HG03558 (cell line): ENCODE measurements around the gene PWWP2B.

Source experiments
- ATAC-seq: cut with Tn5 transposase; IDR thresholded peaks from one replicate; pipeline ENCODE4 v1.9.1; 2021; ENCODE audit warnings: moderate number of reproducible peaks; ENCODE audit not compliant: unreplicated experiment; ENCODE audit errors: extremely low read depth

PWWP2B gene

DNA sequence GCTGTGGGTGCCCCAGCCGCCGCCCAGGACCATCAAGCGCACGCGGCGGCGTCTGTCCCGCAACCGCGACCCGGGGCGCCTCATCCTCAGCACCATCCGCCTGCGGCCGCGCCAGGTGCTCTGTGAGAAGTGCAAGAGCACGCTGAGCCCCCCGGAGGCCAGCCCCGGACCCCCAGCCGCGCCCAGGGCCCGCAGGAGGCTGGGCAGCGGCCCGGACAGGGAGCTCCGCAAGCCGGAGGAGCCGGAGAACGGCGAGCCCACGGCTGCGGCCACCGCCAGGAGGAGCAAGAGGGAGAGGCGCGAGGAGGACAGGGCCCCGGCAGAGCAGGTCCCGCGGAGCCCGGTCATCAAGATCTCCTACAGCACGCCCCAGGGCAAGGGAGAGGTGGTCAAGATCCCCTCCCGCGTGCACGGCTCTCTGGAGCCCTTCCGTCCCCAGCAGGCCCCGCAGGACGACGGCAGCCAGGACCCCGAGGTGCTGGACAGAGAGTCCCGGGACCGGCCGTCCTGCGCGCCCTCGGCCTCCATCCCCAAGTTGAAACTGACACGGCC is 8.0 kb downstream of the PWWP2B start:
- ATAC-seq: no peak

DNA sequence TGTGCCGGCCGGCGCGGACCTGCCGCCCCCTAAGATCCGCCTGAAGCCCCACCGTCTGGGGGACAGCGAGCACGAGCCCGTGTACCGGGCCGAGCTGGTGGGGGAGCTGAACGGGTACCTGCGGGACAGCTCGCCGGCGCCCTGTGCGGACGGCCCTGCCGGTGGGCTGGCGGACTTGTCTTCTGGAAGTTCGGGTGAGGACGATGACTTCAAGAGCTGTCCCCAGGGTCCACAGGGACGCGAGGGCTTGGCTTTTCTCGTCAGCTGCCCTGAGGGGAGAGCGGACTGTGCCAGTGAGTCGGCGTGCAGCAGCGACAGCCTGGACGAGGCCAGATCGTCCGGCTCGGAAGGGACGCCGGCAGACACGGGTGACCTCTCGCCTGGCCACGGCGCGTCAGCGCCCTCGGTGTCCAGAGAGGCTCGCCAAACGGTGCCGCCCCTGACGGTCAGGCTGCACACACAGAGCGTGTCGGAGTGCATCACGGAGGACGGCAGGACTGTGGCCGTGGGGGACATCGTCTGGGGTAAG is 8.5 kb downstream of the PWWP2B start:
- no peak for ATAC-seq

DNA sequence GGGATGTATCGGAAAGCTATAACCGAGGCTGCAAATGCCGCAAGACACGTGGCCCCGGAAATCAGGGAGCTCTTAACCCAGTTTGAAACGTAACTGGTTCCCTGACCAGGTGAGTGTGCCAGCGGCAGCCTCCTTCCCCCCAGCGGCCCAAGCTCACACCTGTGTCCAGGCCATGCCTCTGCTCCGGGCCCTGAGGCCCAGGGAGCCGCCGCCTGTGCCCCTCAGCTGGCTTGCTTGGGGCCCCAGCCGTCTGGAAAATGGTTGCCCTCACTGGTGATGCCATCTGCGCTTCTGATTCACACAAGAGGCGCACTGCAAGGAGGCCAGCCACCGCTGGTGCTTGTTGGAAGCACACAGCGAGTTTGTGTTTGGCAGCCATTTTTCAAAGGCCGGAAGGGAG is 9.2 kb downstream of the PWWP2B start:
- no peak for ATAC-seq

DNA sequence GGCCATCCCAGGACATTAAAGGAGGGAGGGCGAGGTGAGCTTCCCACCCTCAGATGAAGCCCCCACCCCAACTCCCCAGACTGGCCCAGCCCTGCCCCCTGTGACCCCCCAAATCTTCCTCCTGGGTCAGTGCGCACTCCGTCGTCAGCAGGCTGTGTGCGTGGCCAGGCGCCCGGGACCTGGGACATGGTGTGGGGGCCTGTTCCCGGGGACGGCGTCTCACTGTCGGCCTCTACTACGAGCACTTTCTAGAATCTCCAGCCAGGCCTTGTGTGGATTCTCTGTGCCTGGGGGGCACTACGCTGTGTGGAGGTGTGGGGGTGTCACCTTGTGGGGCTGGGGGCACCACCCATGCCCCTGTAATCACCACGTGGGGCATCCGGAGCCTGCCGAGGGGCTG is 9.8 kb downstream of the PWWP2B start:
- no peak for ATAC-seq

DNA sequence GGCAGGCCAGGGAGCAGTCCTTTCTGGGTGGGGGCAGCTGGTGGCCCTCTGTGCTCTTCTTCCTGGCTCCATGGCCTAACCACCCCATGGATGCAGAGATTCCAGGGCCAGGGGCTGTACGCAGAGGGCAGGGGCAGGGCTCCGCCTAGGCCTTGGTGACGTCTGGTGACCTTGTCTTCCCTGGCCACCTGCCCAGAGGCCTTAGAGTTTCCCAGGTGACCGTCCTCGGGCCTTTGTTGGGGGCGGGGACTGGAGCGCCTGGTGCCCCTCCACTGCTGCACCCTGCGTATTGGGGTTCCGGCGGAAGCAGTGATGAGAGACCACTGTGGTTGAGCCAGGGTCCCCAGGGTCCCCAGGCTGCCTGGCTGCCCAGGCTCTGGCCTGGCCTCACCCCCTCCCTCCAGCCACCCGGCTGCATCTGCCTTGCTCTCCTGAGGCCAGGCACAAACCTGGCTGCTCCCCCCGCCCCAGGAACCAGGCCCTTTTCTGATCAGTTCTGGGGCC is 10.3 kb downstream of the PWWP2B start:
- no peak for ATAC-seq

DNA sequence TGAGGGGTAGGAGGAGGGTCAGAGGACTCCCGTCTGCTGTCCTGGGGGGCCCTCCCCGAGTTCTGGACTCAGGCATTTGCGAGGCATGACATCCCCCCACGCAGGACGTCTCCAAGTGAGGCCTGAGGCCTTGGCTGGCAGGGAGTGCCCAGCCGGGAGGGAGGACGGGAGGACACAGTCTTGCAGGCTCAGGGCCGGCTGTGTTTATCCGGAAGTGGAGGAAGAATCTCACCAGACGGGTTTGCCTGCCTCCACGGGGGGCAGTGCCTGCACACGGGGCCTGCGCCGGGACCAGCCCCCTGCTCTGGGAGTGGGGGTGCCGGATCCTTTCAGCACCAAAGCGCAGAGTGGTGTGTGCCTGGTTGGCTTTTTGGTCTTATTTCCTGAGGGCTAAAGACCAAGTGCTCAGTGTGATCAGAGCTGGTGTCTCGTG is 10.9 kb downstream of the PWWP2B start:
- no peak for ATAC-seq

DNA sequence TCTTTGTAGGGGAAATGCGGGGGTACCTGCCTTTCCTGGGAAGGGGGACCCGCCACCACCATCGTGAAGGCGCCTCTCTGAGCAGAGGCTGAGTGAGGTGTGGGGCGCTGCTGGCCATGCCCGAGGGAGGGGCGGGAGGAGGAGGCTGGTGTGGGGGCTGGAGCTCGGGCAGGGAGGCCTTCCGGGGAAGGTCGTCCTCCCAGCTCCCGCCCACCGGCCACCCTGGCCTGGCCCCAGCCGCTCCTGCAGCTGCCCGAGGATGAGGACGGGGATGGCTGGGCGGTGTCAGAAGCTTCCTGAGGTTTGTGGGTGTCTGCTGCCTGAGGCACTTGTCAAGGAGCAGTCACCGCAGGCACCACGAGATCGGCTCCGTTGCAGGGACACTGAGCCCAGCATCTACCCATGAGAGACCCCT is 11.4 kb downstream of the PWWP2B start:
- no peak for ATAC-seq

DNA sequence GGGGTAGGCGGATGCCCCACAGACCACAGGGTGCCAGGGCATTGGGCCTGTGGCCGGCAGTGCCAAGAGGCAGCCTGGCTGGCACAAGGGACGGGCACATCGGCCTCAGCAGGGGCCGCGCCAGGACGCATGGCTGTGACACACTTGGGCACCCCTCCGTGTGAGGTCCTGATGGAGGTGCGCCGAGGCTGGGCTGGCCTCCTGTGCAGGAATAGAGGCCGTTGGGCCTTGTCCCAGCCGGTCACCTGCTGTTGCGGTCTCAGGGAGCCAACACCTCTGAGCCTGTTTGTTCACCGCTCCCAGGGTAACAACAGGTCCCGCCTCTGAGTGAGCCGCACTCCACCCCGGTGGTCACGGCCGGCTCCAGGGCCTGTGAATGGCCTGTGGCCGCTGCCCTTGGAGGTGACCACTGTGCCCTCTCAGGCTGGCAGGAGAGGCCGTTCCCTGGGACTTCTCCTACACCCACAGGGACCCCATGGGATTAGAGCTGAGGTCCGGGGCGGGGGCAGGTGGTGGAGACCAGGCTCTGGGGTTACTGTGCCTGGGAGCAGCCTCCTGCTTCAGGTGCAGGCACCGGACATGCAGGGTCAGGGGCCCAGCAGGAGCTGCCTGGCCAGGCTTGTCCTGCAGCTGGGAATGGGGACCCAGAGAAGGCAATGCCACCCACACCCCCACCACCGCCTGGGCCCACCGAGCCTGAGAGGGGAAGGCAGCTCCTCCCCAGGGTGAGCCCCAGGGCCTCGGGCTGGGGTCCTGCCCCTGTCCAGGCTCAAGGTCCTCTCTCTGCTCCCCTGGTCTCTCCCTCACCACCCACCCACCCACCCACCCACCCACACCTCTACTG is 12.0 kb downstream of the PWWP2B start:
- no peak for ATAC-seq

DNA sequence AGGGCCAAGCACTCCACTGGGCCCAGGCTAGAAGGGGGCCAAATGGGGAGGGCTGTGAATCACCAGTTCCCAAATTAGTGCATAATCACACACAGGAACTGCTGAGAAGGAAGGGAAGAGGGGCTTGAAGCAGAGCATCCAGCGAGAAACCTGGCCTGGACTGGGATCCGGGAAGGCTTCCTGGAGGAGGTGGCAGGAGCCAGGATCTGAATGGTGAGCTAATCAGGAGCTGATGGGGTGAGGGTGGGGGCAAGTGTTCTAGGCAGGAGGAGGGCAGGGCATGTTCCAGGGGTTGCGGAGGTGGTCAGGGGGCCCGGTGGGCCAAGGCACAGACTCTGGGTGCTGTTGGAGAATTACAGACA is 12.6 kb downstream of the PWWP2B start:
- no peak for ATAC-seq

DNA sequence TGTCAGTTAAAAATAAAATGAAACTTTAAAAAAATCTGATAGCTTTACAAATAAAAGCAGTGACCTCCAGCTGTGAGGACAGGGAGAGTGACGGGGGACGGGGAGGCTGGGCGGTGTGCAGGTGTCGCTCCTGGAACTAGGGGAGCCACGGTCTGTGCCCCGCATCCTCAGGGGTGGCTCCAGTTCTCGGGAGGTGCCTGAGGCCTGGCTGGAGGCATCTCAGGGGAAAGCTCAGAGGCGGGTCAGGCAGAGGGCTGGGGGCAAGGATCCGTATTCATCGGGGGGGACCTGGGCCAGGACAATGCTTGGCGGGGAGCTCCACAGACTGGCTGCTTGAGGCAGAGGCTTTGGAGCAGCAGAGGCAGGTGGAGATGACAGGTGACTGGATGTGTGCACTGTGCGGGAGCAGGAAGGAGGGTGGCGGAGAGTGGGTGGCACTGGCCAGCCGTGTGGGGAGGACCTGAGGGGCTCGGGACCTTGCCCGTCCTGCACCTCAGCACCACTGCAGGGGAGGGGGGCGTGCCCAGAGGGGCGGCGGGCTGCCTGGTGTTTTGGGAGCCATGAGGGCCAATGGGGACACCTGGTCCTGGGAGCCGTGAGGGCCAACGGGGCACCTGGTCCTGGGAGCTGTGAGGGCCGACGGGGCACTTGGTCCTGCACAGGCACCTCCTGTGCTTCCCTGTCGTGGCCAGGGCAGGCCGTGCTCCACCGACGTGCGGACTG is 13.2 kb downstream of the PWWP2B start:
- no peak for ATAC-seq

DNA sequence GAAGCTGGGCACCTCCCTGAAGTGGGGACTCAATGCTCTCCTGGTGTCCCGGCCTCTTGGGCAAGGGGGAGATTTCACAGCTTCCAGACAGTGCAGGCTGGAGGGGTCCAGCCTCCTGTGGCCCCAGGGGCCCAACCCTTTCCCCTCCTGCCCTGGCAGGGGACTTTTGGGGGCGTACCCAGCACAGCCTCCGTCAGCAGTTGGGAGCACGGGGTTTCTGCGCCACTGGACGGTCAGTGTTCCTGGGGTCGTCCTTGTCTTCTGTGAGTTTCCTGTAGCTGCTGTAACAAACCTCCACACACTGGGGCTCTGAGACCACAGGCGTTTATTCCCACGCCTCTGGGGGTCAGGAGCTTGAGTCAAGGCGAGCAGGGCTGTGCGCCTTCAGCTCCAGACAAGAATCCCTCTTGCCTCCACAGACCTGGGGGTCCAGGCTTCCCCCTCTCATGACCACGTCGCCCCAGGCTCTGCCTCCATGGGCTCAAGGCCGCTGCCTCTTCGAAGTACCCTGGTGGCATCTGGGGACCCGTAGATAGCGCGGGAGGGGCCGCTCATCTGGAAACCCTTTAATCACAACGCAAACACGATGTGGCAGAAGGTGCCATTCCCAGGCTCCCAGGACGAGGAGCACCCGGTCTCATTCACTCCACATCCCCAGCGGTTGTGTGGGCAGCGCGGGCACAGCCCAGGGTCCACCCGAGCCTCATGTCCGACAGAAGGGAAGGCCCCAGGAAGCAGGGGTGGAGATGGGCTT is 14.0 kb downstream of the PWWP2B start:
- no peak for ATAC-seq

DNA sequence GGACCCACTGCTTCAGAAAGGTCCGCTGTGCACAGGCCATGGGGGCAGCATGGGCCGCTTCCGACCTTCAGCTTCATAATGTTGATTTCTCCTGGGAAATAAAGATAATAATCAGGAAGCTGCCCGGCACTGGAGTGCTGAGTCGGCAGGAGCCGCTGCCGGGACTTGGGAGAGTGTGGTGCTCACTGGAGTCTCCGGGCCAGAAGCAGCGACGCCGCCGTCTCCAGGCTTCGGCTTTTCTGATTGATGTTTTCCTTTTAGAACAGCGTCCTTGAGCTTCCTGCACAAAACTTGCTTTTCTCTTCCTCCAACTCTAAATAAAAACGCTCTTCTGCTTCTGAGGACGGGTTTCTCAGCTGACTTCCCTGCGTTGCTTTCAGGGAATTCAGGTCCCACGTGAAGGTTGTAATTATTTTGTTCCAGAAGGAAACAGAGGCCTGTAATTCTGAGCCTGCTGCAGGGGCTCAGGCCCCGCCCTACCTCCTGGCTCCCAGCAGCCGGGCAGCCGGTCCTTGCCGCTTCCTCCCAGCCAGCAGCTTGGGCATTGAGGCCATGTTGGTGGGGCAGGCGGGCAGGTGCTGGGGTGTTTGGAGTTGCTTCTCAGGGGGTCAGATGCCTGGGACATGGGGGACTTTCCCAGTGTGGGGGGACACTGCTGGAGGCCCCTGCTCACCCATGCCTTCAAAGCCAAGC is 14.7 kb downstream of the PWWP2B start:
- ATAC-seq: no peak

DNA sequence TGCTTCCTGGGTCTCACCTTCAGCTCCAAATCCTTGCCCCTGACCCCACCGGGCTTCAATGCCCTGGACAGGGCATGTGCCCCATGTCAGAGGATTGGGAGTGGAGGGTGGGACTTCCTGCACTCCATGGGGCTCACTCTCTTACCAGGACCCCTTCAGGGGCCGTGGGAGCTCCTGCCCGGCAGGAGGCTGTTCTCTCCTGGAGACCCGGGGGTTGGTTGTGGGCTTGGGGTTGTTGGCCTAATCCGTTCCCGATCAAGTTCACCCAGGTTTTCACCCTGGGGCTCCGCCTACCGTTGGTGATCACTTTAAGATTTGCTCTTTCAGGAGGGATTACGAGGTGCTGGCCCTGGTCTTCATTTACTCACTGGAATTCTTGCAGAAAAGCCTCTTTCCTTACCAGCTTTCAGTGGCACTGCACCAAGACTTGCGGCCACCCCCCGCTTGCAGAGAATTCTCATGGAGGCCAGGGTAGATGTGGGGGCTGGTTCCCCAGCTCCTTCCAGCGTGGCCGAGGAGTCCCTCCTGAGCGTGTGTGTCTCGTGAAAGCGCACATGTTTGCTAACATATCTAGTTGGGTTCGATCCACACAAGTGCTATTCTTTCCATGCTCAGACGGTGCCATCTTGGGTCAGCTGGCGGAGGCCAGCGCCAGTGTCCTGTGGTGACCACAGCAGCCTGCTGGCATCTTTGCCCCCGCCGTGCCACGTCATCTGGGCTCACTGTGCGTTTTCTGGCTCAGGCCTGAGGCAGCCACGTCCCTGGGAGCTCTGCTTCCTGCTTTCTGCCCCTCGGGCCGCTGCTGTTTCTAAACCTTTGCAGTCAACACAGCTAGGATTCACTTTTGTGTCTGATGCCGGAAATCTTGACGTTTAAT is 15.6 kb downstream of the PWWP2B start:
- ATAC-seq: no peak

DNA sequence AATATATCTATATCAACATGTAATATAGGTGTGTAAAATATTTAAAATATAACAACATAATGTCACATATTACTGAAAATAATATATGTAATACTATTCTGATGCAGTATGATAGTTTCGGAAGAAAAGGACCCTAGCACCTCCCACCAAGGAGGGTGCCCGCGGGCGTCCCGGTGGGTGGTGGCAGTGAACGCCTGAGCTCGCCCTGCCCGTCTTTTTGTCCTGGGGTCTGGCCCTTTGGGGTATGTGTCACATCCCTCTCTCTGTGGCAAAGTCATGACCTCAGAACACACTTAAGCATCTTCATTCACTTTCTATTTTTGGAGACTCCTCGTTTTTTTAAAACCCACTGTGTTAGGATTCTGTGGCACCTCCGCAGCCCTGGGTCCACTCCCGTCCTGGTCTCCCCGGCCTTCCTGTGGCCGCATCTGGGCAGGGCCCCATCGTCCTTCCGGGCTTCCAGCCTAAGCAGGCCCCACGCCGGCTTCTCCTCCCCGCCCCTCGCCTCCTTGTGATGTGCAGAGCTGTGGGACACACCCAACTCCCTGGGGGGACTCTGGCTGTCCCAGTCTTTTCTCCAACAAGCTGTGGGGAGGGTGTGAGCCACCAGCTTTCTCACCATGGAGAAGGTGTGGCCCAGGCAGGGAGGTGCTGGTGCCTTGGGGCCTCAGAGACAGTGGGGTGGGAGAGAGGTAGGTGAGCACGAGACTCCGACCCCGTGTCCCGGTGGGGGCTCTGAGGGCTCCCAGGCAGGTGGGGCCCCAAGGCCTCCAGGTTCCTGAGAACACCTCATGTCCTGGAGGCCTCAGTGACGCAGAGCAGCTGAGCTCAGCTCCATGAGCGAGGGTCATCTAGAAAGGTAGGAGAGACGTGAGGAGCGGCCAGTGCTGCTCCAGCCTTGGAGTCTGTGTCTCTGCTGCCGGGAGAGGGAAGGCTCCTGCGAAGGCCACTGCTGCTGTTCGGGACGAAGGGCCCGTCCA is 16.5 kb downstream of the PWWP2B start:
- no peak for ATAC-seq

DNA sequence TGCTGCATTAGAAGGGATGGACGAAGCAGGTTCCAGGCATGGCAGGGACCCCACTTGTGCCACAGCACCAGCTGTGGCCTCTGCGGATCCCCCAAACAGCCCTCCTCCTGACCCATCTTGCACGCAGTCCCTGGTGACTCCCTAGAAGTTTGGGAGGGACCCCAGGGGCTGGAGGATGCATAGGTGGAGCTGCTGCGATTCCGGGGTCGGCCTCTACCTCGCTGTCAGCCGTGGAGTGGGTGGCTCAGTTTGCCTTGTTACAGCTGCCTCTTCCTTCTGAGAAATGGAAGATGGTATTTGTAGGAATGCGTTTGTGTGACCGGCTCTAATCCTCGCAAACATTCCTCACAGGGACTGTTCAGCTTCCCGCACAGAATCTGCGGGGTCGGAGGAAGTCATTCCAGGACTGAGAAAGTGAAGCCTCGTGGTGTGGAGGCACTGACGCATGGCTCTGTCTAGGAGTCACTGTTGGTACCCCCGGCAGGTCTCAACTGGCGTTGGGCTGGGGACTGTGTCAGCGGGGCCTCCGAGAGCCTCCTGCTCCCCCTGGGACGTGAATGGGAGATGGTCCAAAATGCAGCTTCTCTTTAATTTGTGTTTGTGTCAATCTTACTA is 17.5 kb downstream of the PWWP2B start:
- no peak for ATAC-seq

DNA sequence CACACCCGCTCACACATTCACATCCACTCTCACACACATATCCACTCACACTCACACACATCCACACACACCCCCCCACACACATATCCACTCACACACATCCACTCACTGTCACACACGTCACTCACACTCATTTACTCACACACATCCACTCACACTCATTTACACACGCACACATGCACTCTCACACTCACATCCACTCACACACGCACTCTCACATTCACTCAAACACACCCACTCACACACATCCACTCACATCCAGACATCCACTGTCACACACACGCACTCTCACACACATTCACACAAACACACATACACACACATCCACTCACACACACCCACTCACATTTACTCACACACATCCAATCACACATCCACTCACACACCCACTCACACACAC is 18.3 kb downstream of the PWWP2B start:
- ATAC-seq: no peak

DNA sequence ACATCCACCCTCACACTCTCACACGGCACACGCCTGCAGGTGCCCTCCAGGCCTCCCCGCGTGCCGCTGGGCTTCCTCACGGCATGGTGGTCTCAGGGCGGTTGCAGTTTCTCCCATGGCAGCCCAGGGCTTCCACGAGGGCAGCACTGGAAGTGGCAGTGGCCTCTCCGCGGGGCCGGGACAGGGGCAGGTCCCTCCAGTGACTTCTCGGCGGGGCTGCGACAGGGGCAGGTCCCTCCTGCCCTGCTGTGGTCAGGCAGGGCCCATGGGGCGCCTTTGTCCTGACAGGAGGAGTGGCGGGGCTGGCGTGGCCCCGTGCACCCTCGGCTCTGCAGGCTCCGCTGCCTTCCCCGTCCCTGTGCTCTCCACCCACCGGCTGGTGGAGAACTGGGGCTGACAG is 19.0 kb downstream of the PWWP2B start:
- no peak for ATAC-seq
